Activated CD4-positive, alpha-beta T cell treated with anti-CD3 and anti-CD28 coated beads for 36 hours (primary cell): ENCODE results near the gene CDK18. TPM values are rescaled to one million over a fixed set of nuclear protein-coding genes. Genes with fewer than 3 reads are reported as not detected.

Experiments
- ATAC-seq: fragments of 200-7000 bp; cut with Tn5 transposase; one replicate; pipeline ENCODE4 v1.10.0; 2021; ENCODE audit warnings: mild to moderate bottlenecking, moderate library complexity
- CTCF ChIA-PET: fragments of 350-600 bp; sonication (Branson Sonifier 250); formaldehyde crosslinking; loops from one replicate; lab custom pipeline; 2021; ENCODE audit warnings: antibody characterized with exemption; lab: Charles Lee
- POLR2A ChIA-PET: fragments of 350-600 bp; sonication (Branson Sonifier 250); formaldehyde crosslinking; loops from one replicate; lab custom pipeline; 2021; ENCODE audit warnings: antibody characterized with exemption, inconsistent platforms; lab: Charles Lee
- DNase-seq: peaks from one replicate; pipeline ENCODE4 v3.0.0-alpha.2; 2020
- H3K27ac Mint-ChIP-seq: one replicate; pipeline ENCODE4 v1.8.0; 2021; ENCODE audit warnings: mixed read lengths
- H3K27me3 Mint-ChIP-seq: one replicate; pipeline ENCODE4 v1.8.0; 2021; ENCODE audit warnings: mixed read lengths
- H3K36me3 Mint-ChIP-seq: one replicate; pipeline ENCODE4 v1.8.0; 2021; ENCODE audit warnings: low read depth, mixed read lengths
- H3K4me1 Mint-ChIP-seq: one replicate; pipeline ENCODE4 v1.8.0; 2021; ENCODE audit warnings: mixed read lengths
- H3K4me3 Mint-ChIP-seq: one replicate; pipeline ENCODE4 v1.8.0; 2021; ENCODE audit warnings: mild to moderate bottlenecking, moderate library complexity, mixed read lengths
- H3K9me3 Mint-ChIP-seq: one replicate; pipeline ENCODE4 v1.8.0; 2021; ENCODE audit warnings: low read depth, mixed read lengths
- intact Hi-C, 2 experiments: fragments of 100-400 bp; cut with DNase I in 1 of 2; cut with micrococcal nuclease in 1 of 2; formaldehyde crosslinking; loops; one replicate each; pipeline versions ENCODE4 v1.14.2 to v1.15.1; 2022 to 2024; cut with DNase I, micrococcal nuclease
- total RNA-seq, 2 experiments: library from RNA; stranded (reverse); gene quantifications; one replicate each; pipeline ENCODE4 v1.2.3, GENCODE V29; 2021

Gene CDK18
- total RNA-seq, 2 experiments from 2014 or later = 4.9 to 5.9 TPM

- ATAC-seq (no peak), DNase-seq (no peak)
- Mint-ChIP-seq H3K36me3 (no peaks in the 10 kb centered on the region), H3K4me1 (no peaks in the 10 kb centered on the region), H3K27me3 (no peaks in the 10 kb centered on the region), H3K4me3 (no peak overlapping the region), H3K27ac (no peak overlapping the region), H3K9me3 (no peaks in the 10 kb centered on the region)
- ChIA-PET CTCF (interaction anchor here (1.0 kb wide), 2 partner anchors 24 to 32 kb away, joined by 3 read pairs; no protein-coding TSS in a partner anchor), POLR2A (no interaction called here)
- intact Hi-C loops = no loop called here
Observed at GRCh38 chr1:205517288-205517687, 12.8 kb downstream of the CDK18 start.

DNA sequence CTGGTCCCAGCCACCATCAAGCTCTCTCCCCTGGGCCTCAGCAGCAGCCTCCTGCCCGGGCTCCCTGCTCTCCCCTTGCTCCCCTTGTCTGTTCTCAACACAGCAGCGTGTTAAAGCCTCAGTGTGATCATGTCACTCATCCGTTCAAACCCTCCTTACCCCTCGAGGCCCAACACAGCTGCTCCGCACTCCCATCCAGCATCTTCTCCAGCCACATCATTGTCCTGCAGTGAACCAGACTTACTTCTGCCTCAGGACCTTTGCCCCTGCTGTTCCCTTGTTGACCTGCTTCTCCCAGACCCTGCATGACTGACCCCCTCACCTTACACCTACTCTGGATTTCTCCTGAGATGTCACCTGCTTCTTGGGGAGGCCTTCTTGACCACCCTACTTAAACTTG, 13.3 kb downstream of the CDK18 start:
- ATAC-seq (no peak), DNase-seq (no peak)
- CTCF ChIA-PET = interaction anchor here (1.0 kb wide), 1 partner anchor 24 kb away, joined by 3 read pairs; no protein-coding TSS in a partner anchor
- H3K27ac Mint-ChIP-seq = no peak overlapping the region
- intact Hi-C loops = no loop called here
- POLR2A ChIA-PET = no interaction called here
- H3K9me3 Mint-ChIP-seq = no peaks in the 10 kb centered on the region
- H3K4me1 Mint-ChIP-seq = no peaks in the 10 kb centered on the region
- no peak overlapping the region for H3K4me3 Mint-ChIP-seq
- H3K36me3 Mint-ChIP-seq = no peaks in the 10 kb centered on the region
- H3K27me3 Mint-ChIP-seq = no peaks in the 10 kb centered on the region

DNA sequence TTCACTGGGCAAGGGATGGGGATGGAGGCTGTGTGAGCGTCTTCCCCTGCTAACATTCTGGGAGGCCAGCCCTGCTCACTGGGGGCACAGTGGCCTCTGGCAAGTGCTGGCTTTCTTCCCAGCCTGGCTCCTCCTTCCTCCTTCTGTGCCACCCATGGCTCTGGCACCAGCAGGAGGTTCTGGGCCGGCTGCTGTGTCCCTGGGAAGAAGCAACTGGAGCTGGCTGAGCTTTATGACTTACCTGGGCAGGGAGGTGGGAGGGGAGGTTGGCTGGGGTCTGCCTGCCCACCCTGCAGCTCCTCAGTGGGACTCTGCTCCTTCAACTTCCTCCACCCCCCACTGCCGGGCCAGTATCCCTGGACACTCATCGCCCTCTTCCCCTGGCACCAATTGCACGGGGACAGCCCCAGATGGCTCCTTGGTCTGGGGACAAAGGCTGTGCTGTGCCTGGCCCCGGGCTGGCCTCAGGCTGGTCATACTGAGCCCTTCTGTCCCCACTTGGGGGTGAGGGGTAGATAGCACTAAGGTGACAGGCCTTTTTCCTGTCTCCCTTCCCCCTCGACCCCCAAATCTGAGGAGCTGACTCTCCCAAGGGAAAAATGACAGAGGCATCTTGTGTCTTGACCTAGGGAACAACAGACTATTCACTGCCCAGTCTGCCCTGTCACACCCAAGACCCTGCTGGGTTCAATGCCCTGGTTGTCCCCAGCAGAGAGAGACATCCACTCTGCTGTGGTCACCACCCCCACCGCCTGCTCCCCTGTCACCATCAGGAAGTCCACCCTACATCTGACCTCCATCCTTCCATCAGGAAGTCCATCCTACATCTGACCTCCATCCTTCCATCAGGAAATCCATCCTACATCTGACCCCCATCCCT, 14.4 kb downstream of the CDK18 start:
- ATAC-seq (no peak), DNase-seq (no peak)
- Mint-ChIP-seq H3K4me1 (no peaks in the 10 kb centered on the region), H3K27ac (no peak overlapping the region), H3K9me3 (no peaks in the 10 kb centered on the region), H3K36me3 (no peaks in the 10 kb centered on the region), H3K4me3 (no peak overlapping the region), H3K27me3 (no peaks in the 10 kb centered on the region)
- POLR2A ChIA-PET = no interaction called here
- intact Hi-C loops = no loop called here
- CTCF ChIA-PET = interaction anchor here (2.2 kb wide), 1 partner anchor 164 kb away, joined by 7 read pairs; no protein-coding TSS in a partner anchor

- H3K36me3 Mint-ChIP-seq = no peaks in the 10 kb centered on the region
- no peak overlapping the region for H3K4me3 Mint-ChIP-seq
- no peaks in the 10 kb centered on the region for H3K4me1 Mint-ChIP-seq
- no peaks in the 10 kb centered on the region for H3K9me3 Mint-ChIP-seq
- DNase-seq (no peak), ATAC-seq (no peak)
- no peaks in the 10 kb centered on the region for H3K27me3 Mint-ChIP-seq
- CTCF ChIA-PET = interaction anchor here (0.7 to 2.2 kb wide), 4 partner anchors 9 to 174 kb away, joined by 3 to 7 read pairs (median 4); no protein-coding TSS in a partner anchor
- intact Hi-C loops = loop anchor here in 1 of 2 experiments (5.0 kb wide), 2 partner anchors 97 to 247 kb away; partner anchors contain the start of gene LEMD1
- POLR2A ChIA-PET = no interaction called here
- H3K27ac Mint-ChIP-seq = no peak overlapping the region
Observed at GRCh38 chr1:205519541-205520131, 15.2 kb downstream of the CDK18 start.

GRCh38 chr1:205520709-205521108, 16.2 kb downstream of the CDK18 start:
- Mint-ChIP-seq H3K27me3 (no peaks in the 10 kb centered on the region), H3K36me3 (no peaks in the 10 kb centered on the region), H3K4me1 (no peaks in the 10 kb centered on the region), H3K4me3 (no peak overlapping the region), H3K9me3 (no peaks in the 10 kb centered on the region), H3K27ac (no peak overlapping the region)
- CTCF ChIA-PET = interaction anchor here (0.6 to 5.4 kb wide), 7 partner anchors 8 to 165 kb away, joined by 3 to 49 read pairs (median 4); no protein-coding TSS in a partner anchor
- POLR2A ChIA-PET = no interaction called here
- DNase-seq (no peak), ATAC-seq (no peak)
- intact Hi-C loops = loop anchor here in 1 of 2 experiments (5.0 kb wide), 2 partner anchors 98 to 248 kb away; partner anchors contain the start of gene LEMD1

DNA sequence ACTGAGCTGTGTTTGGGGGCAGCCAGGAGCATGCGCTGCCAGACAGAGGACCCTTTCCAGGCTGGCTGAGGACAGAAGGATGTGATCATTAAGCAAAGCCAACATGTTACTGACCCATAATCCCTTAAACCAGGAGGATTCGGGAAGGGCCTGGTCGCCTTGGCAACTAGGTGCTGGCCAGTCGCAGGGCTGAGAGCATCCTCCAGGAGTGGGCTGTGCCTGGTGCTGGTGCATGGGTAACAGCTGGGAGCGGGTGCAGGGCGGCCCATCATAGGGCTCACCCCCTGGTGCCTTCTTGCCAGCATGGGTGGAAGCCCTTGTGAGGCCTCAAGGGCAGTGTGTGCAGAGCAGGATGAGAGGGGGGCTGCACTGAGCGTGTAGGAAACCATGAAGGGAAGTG, 17.2 kb downstream of the CDK18 start:
- Mint-ChIP-seq H3K4me1 (no peaks in the 10 kb centered on the region), H3K36me3 (no peaks in the 10 kb centered on the region), H3K27ac (no peak overlapping the region), H3K4me3 (no peak overlapping the region), H3K9me3 (no peaks in the 10 kb centered on the region), H3K27me3 (no peaks in the 10 kb centered on the region)
- DNase-seq = no peak
- intact Hi-C loops = loop anchor here in 1 of 2 experiments (5.0 kb wide), 2 partner anchors 99 to 249 kb away; partner anchors contain the start of gene LEMD1
- POLR2A ChIA-PET = no interaction called here
- CTCF ChIA-PET = interaction anchor here (0.5 to 6.7 kb wide), 10 partner anchors 29 to 438 kb away, joined by 3 to 191 read pairs (median 4); partner anchors contain the start of gene TMEM81
- ATAC-seq = no peak

DNA sequence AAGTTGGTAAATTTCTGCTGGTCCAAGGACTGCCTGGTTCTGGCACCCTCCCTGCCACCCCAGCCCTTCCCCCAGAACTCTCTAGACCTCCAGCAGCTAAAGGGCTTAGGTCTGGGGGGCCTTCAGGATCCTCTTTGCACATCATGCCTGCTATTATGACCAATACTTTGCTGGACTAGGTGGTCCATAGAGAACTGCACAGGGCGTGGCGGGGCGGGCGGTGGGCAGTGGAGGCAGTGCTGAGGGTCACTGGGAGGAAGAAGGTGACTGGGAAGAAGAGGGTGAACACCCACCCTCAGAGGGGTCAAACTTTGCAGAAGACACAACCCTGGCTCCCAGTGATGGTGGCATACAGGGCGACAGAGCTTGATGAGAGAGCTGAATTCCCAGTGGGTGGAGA, 18.2 kb downstream of the CDK18 start:
- no peaks in the 10 kb centered on the region for H3K36me3 Mint-ChIP-seq
- ChIA-PET POLR2A (no interaction called here), CTCF (interaction anchor here (0.7 to 6.7 kb wide), 13 partner anchors 12 to 439 kb away, joined by 3 to 191 read pairs (median 5); partner anchors contain the start of gene TMEM81)
- H3K4me1 Mint-ChIP-seq = no peaks in the 10 kb centered on the region
- ATAC-seq (no peak), DNase-seq (no peak)
- intact Hi-C loops = loop anchor here in 1 of 2 experiments (5.0 kb wide), 2 partner anchors 100 to 250 kb away; partner anchors contain the start of gene LEMD1
- H3K9me3 Mint-ChIP-seq = no peaks in the 10 kb centered on the region
- no peak overlapping the region for H3K4me3 Mint-ChIP-seq
- H3K27me3 Mint-ChIP-seq = no peaks in the 10 kb centered on the region
- no peak overlapping the region for H3K27ac Mint-ChIP-seq

DNA sequence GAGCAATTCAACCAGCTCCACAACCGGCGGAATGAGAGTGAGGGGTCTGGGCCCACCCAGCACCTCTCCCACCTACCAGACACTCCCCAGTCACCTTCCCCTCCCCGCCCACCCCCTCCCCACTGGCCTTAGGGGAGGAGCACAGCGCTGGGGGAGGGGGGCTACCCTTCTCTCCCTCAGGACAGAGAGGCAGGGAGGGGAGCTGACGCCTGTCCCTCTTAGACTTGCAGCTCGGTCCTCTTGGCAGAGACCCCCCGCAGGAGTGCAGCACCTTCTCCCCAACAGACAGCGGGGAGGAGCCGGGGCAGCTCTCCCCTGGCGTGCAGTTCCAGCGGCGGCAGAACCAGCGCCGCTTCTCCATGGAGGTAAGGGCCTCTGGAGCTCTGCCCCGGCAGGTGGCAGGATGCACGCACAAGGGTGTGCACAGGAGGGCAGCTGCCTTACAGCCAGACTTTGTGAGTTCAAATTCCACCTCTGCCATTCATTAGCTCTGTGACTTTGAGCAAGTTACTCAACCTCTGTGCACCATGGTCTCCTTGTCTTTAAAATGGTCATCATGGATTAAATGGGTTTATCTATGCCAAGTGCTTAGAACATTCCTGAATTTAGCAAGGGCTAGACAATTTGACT, 18.9 kb downstream of the CDK18 start:
- H3K4me1 Mint-ChIP-seq = no peaks in the 10 kb centered on the region
- DNase-seq (no peak), ATAC-seq (no peak)
- intact Hi-C loops = loop anchor here in 1 of 2 experiments (5.0 kb wide), 2 partner anchors 101 to 251 kb away; partner anchors contain the start of gene LEMD1
- H3K4me3 Mint-ChIP-seq = no peak overlapping the region
- no peaks in the 10 kb centered on the region for H3K36me3 Mint-ChIP-seq
- no peaks in the 10 kb centered on the region for H3K27me3 Mint-ChIP-seq
- ChIA-PET POLR2A (no interaction called here), CTCF (interaction anchor here (0.5 to 6.7 kb wide), 27 partner anchors 10 to 253 kb away, joined by 3 to 191 read pairs (median 5); no protein-coding TSS in a partner anchor)
- H3K27ac Mint-ChIP-seq = no peak overlapping the region
- H3K9me3 Mint-ChIP-seq = no peaks in the 10 kb centered on the region

DNA sequence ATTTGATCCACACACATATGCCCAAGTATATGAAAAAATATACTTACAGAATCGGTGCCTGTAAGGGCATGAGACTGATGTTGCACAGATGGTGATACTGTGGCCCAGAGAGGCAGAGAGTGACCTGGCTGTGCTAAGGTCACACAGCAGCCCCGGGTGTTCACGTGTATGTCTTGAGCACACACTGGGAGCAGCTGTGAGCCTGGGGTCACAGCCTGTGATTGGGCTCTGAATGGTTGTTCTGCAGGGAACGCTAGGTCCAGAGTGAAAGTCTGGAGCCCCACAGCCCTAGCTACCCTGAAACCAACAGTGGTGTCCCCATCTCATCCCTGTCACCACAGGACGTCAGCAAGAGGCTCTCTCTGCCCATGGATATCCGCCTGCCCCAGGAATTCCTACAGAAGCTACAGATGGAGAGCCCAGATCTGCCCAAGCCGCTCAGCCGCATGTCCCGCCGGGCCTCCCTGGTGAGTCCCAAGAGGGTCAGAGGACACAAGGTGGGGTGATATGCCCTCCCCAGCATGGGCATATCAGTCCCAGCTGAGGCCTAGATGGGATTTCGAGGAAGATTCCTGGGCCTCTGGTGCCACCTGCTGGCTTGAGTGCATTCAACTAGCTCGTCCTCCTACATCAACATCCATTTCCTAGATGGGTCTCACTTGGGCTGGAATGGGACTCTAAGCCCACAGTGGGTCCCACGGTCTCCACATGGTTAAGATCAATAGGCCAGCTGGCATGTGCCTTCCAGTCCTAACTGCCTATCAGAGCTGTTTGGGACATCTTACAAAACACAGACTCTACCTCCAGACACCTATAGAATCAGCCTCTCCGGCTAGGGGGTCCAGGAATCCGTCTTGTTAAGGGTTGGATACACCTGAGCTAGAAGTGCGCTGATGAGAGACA, 19.7 kb downstream of the CDK18 start:
- H3K27ac Mint-ChIP-seq = no peak overlapping the region
- no peak overlapping the region for H3K4me3 Mint-ChIP-seq
- H3K27me3 Mint-ChIP-seq = no peaks in the 10 kb centered on the region
- DNase-seq (peak; percentile 87), ATAC-seq (peak; percentile 45)
- H3K9me3 Mint-ChIP-seq = no peaks in the 10 kb centered on the region
- intact Hi-C loops = loop anchor here (1.0 to 5.0 kb wide), 7 partner anchors 36 to 252 kb away; partner anchors contain the start of gene LEMD1 (in 1 of the 2)
- no peaks in the 10 kb centered on the region for H3K4me1 Mint-ChIP-seq
- no peaks in the 10 kb centered on the region for H3K36me3 Mint-ChIP-seq
- POLR2A ChIA-PET = interaction anchor here (0.8 to 1.4 kb wide), 2 partner anchors 11 to 26 kb away, joined by 3 to 5 read pairs; no protein-coding TSS in a partner anchor
- CTCF ChIA-PET = interaction anchor here (0.6 to 6.7 kb wide), 60 partner anchors 9 to 404 kb away, joined by 3 to 191 read pairs (median 4); partner anchors contain the start of genes CDK18, ELK4 and NUAK2

GRCh38 chr1:205524794-205525101, 20.3 kb downstream of the CDK18 start:
- Mint-ChIP-seq H3K4me1 (no peaks in the 10 kb centered on the region), H3K4me3 (no peak overlapping the region), H3K27ac (no peak overlapping the region), H3K36me3 (no peaks in the 10 kb centered on the region), H3K27me3 (no peaks in the 10 kb centered on the region), H3K9me3 (no peaks in the 10 kb centered on the region)
- intact Hi-C loops = loop anchor here (1.0 to 5.0 kb wide), 7 partner anchors 36 to 252 kb away; partner anchors contain the start of gene LEMD1 (in 1 of the 2)
- POLR2A ChIA-PET = interaction anchor here (0.8 to 1.4 kb wide), 2 partner anchors 11 to 26 kb away, joined by 3 to 5 read pairs; no protein-coding TSS in a partner anchor
- DNase-seq = no peak
- CTCF ChIA-PET = interaction anchor here (0.6 to 6.7 kb wide), 51 partner anchors 9 to 405 kb away, joined by 3 to 191 read pairs (median 4); partner anchors contain the start of genes CDK18, ELK4 and NUAK2
- no peak for ATAC-seq
